ENCODE measurements around the gene LST1. TPM values are rescaled to one million over a fixed set of nuclear protein-coding genes. Genes with fewer than 3 reads are reported as not detected.
A peak's percentile ranks its signal among the peaks of the same experiment; 100 is the strongest.

LST1 gene
- total RNA-seq, 1 donor from 2014 or later: not detected

DNA sequence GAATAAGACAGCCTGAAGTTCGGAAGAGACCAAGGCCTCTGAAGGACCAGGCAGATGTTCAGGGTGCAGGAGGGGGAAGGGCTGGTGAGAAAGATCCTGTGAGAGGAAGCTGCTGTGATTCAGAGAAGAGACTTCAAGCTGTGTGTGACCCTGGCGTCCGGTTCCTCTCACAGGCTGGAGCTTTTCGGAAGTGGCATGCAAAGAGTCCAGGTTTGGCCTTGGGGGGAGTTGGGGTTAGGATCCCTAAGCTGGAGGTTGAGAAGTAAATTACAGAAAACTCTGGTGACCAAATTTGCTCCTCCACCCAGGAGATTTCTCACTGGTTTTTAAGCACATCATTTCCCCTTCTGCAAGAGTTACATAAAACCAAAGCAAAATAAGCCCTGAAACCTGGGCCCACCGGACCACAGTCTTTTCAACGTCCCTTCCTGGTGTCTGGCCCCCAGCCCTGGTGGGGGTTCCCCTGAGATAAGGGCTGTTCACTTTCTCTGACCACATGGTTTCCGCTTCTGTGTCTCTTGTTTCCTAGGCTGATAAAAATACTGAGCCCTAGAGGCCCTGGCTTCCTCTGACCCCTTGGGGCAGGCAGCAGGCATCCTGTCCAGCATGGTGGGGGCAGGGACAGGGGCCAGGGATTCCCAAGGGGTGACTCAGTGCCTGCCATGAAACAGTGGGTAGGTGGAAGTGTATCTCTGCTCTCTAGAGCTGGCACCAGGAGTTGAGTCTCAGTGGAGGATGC, 25.9 kb upstream of the LST1 start:
- Histone ChIP-seq H2AFZ (replicated peaks) (no peak overlapping the region), H3F3A (ENCODE audit: low read depth) (no peaks in the 10 kb centered on the region), H3K4me2 (no peak overlapping the region), H3K9ac (no peak overlapping the region), H4K20me1 (ENCODE audit: low read depth) (no peaks in the 10 kb centered on the region), H3K27ac (no peak overlapping the region), H3K79me2 (ENCODE audit: low read depth) (no peaks in the 10 kb centered on the region), H3K4me3 (no peak overlapping the region), H3K4me1 (no peaks in the 10 kb centered on the region), H3K9me3 (ENCODE audit: low read depth) (no peaks in the 10 kb centered on the region), H3K36me3 (no peaks in the 10 kb centered on the region), H3K27me3 (no peaks in the 10 kb centered on the region)
- Mint-ChIP-seq H3K9me3 (no peaks in the 10 kb centered on the region), H3K27ac (no peak overlapping the region), H3K36me3 (peaks cover 12% of the 10 kb centered on the region), H3K27me3 (ENCODE audit: insufficient read depth, low read depth) (no peaks in the 10 kb centered on the region), H3K4me3 (no peak overlapping the region), H3K4me1 (no peaks in the 10 kb centered on the region)
- TF ChIP-seq EZH2phosphoT487 (IDR thresholded peaks at IDR 0.05) (no peak), EZH2 (IDR thresholded peaks at IDR 0.05) (no peak)
- TF ChIP-seq, protein P1, sequence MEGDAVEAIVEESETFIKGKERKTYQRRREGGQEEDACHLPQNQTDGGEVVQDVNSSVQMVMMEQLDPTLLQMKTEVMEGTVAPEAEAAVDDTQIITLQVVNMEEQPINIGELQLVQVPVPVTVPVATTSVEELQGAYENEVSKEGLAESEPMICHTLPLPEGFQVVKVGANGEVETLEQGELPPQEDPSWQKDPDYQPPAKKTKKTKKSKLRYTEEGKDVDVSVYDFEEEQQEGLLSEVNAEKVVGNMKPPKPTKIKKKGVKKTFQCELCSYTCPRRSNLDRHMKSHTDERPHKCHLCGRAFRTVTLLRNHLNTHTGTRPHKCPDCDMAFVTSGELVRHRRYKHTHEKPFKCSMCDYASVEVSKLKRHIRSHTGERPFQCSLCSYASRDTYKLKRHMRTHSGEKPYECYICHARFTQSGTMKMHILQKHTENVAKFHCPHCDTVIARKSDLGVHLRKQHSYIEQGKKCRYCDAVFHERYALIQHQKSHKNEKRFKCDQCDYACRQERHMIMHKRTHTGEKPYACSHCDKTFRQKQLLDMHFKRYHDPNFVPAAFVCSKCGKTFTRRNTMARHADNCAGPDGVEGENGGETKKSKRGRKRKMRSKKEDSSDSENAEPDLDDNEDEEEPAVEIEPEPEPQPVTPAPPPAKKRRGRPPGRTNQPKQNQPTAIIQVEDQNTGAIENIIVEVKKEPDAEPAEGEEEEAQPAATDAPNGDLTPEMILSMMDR (IDR thresholded peaks at IDR 0.05): no peak
- no peak for DNase-seq (ENCODE audit: low spot score)

DNA sequence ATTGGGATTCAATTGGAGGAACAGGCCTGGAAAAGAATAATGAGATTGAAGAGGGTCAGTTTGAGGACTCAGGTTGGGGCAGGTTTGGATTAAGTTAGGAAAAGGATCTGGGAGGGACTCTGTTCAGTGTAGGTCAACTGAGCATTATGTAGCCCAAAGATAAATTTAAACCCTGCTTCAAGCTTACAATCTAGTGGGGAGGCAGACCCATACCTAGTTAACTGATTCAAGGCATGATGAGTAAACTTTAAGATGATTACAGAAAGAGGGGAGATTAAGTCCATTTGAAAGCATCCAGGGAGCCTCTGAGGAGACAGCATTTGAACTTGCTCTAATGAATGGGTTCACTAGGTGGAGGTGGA, 25.4 kb upstream of the LST1 start:
- no peak for DNase-seq (ENCODE audit: low spot score)
- no peaks in the 10 kb centered on the region for H4K20me1 ChIP-seq (ENCODE audit: low read depth)
- H3K79me2 ChIP-seq (ENCODE audit: low read depth): no peaks in the 10 kb centered on the region
- no peaks in the 10 kb centered on the region for H3K9me3 Mint-ChIP-seq
- no peak overlapping the region for H3K27ac ChIP-seq
- peaks cover 12% of the 10 kb centered on the region for H3K36me3 Mint-ChIP-seq
- no peaks in the 10 kb centered on the region for H3K9me3 ChIP-seq (ENCODE audit: low read depth)
- no peaks in the 10 kb centered on the region for H3K27me3 ChIP-seq
- H3K4me2 ChIP-seq: no peak overlapping the region
- H3K4me1 Mint-ChIP-seq: no peaks in the 10 kb centered on the region
- H3F3A ChIP-seq (ENCODE audit: low read depth): no peaks in the 10 kb centered on the region
- no peaks in the 10 kb centered on the region for H3K36me3 ChIP-seq
- H3K9ac ChIP-seq: no peak overlapping the region
- no peak overlapping the region for H2AFZ ChIP-seq (replicated peaks)
- no peak overlapping the region for H3K27ac Mint-ChIP-seq
- H3K4me3 Mint-ChIP-seq: no peak overlapping the region
- no peak overlapping the region for H3K4me3 ChIP-seq
- no peaks in the 10 kb centered on the region for H3K27me3 Mint-ChIP-seq (ENCODE audit: insufficient read depth, low read depth)
- no peak for TF ChIP-seq EZH2phosphoT487 (IDR thresholded peaks at IDR 0.05)
- no peak for TF ChIP-seq EZH2 (IDR thresholded peaks at IDR 0.05)
- TF ChIP-seq, protein P1 (IDR thresholded peaks at IDR 0.05): no peak
- no peaks in the 10 kb centered on the region for H3K4me1 ChIP-seq

DNA sequence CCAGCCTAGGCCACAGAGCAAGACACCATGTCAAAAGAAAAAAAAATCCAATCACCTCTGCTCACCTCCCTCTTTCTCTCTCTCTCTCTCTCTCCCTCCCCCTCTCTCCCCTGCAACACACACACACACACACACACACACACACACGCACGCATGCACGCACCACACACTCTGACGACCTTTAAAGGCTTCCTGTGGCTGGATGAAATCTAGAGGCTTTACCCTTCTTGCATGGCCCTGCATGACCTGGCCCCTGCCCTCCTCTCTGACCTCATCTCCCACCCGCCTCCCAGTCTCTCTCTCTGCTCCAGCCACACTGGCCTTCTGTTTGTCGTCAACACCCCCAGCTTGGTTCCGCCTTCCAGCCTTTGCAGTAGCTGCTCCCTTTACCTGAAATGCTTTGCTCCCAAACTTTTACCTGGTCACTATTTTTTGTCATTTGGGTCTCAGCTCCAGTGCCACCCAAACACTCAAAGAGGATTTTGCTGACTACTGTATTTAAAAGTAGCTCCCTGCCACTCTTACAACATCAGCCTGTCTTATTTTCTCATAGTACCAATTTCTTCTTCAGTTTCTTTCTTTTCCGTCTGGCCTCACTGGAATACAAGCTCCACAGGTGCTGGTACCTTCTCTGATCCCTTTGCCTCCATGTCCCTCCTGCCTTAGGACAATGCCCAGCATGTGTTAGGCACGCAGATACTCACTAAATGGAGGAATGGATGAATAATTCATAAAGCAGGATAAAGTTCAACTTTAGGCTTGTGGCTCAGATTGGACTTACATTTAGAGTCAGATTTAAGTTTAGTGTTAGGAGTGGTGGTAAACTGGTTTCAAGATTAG, 18.3 kb upstream of the LST1 start:
- Histone ChIP-seq H3K79me2 (ENCODE audit: low read depth) (no peaks in the 10 kb centered on the region), H4K20me1 (ENCODE audit: low read depth) (no peaks in the 10 kb centered on the region), H3F3A (ENCODE audit: low read depth) (no peaks in the 10 kb centered on the region), H3K27me3 (no peaks in the 10 kb centered on the region), H2AFZ (replicated peaks) (peak overlapping the region; percentile 34), H3K9ac (no peak overlapping the region), H3K4me3 (no peak overlapping the region), H3K27ac (no peak overlapping the region), H3K4me1 (peaks cover 6% of the 10 kb centered on the region), H3K9me3 (ENCODE audit: low read depth) (no peaks in the 10 kb centered on the region), H3K36me3 (no peaks in the 10 kb centered on the region), H3K4me2 (peak overlapping the region; percentile 35)
- no peak for TF ChIP-seq EZH2phosphoT487 (IDR thresholded peaks at IDR 0.05)
- no peak for TF ChIP-seq EZH2 (IDR thresholded peaks at IDR 0.05)
- TF ChIP-seq, protein P1 (IDR thresholded peaks at IDR 0.05): no peak
- no peaks in the 10 kb centered on the region for H3K36me3 Mint-ChIP-seq
- H3K4me1 Mint-ChIP-seq: peaks cover 15% of the 10 kb centered on the region
- peak overlapping the region; percentile 57 for H3K4me3 Mint-ChIP-seq
- H3K9me3 Mint-ChIP-seq: no peaks in the 10 kb centered on the region
- DNase-seq (ENCODE audit: low spot score): no peak
- H3K27ac Mint-ChIP-seq: peak overlapping the region; percentile 0
- H3K27me3 Mint-ChIP-seq (ENCODE audit: insufficient read depth, low read depth): peaks cover 8% of the 10 kb centered on the region
